Parathyroid adenoma (tissue), 2 donors: ENCODE measurements around the gene VGLL2.

Source experiments
- H2AFZ ChIP-seq: fragments of 300-600 bp; sonication (generic); one replicate; pipeline ENCODE4 v1.7.0; 2017; ENCODE audit warnings: antibody characterized with exemption, mild to moderate bottlenecking
- H3K27ac ChIP-seq: fragments of 300-600 bp; sonication (generic); one replicate; pipeline ENCODE4 v1.7.0; 2017
- H3K27me3 ChIP-seq: fragments of 300-600 bp; sonication (generic); one replicate; pipeline ENCODE4 v1.7.0; 2017; ENCODE audit warnings: low read length; ENCODE audit not compliant: control insufficient read depth, insufficient read depth
- H3K36me3 ChIP-seq: fragments of 300-600 bp; sonication (generic); one replicate; pipeline ENCODE4 v1.7.0; 2017; ENCODE audit warnings: low read length; ENCODE audit not compliant: control insufficient read depth, insufficient read depth
- H3K4me1 ChIP-seq: fragments of 300-600 bp; sonication (generic); one replicate; pipeline ENCODE4 v1.7.0; 2017; ENCODE audit warnings: control low read depth
- H3K4me2 ChIP-seq: fragments of 300-600 bp; sonication (generic); one replicate; pipeline ENCODE4 v1.7.0; 2017; ENCODE audit warnings: low read length
- H3K4me3 ChIP-seq: fragments of 300-600 bp; sonication (generic); one replicate; pipeline ENCODE4 v1.7.0; 2017; ENCODE audit warnings: low read depth, low read length
- H3K79me2 ChIP-seq: fragments of 300-600 bp; sonication (generic); one replicate; pipeline ENCODE4 v1.7.0; 2017; ENCODE audit warnings: control low read depth
- H3K9ac ChIP-seq: fragments of 300-600 bp; sonication (generic); one replicate; pipeline ENCODE4 v1.7.0; 2017; ENCODE audit warnings: mild to moderate bottlenecking
- H3K9me3 ChIP-seq: fragments of 300-600 bp; sonication (generic); one replicate; pipeline ENCODE4 v1.7.0; 2017; ENCODE audit warnings: low read length; ENCODE audit not compliant: control insufficient read depth
- TF ChIP-seq, protein P1 (sequence below): fragments of 300-600 bp; sonication (generic); IDR thresholded peaks from one replicate; pipeline ENCODE4 v1.7.0; 2017; ENCODE audit warnings: antibody characterized with exemption, mild to moderate bottlenecking
- donor health status: primary hyperparathyroidism.

The VGLL2 gene

DNA sequence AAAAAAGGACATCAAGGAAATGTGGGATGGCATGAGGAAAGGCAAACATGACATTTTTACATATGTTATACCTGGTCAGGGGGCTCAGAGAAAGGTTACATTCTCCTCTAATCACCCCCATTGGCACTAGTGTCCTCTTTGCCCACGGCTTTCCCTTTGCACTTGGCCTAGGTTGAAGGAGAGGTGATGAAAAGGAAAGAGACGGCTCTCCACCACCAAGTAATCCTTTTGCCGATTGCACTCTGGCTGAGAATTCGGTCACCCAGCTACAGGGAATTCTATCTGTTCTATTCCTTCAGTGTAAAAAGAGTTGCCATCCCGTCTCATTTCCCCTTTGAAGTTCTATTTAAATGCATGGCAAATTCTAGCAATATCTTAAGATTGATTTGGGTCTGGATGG, 10.4 kb downstream of the VGLL2 start:
- H3K27me3 ChIP-seq = no peaks in the 10 kb centered on the region
- no peak overlapping the region for H3K4me3 ChIP-seq
- H3K9ac ChIP-seq = no peak overlapping the region
- no peaks in the 10 kb centered on the region for H3K36me3 ChIP-seq
- no peak overlapping the region for H2AFZ ChIP-seq
- no peak overlapping the region for H3K4me2 ChIP-seq
- no peaks in the 10 kb centered on the region for H3K79me2 ChIP-seq
- TF ChIP-seq, protein P1, sequence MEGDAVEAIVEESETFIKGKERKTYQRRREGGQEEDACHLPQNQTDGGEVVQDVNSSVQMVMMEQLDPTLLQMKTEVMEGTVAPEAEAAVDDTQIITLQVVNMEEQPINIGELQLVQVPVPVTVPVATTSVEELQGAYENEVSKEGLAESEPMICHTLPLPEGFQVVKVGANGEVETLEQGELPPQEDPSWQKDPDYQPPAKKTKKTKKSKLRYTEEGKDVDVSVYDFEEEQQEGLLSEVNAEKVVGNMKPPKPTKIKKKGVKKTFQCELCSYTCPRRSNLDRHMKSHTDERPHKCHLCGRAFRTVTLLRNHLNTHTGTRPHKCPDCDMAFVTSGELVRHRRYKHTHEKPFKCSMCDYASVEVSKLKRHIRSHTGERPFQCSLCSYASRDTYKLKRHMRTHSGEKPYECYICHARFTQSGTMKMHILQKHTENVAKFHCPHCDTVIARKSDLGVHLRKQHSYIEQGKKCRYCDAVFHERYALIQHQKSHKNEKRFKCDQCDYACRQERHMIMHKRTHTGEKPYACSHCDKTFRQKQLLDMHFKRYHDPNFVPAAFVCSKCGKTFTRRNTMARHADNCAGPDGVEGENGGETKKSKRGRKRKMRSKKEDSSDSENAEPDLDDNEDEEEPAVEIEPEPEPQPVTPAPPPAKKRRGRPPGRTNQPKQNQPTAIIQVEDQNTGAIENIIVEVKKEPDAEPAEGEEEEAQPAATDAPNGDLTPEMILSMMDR = no peak
- no peaks in the 10 kb centered on the region for H3K9me3 ChIP-seq
- no peaks in the 10 kb centered on the region for H3K4me1 ChIP-seq
- H3K27ac ChIP-seq = no peak overlapping the region

DNA sequence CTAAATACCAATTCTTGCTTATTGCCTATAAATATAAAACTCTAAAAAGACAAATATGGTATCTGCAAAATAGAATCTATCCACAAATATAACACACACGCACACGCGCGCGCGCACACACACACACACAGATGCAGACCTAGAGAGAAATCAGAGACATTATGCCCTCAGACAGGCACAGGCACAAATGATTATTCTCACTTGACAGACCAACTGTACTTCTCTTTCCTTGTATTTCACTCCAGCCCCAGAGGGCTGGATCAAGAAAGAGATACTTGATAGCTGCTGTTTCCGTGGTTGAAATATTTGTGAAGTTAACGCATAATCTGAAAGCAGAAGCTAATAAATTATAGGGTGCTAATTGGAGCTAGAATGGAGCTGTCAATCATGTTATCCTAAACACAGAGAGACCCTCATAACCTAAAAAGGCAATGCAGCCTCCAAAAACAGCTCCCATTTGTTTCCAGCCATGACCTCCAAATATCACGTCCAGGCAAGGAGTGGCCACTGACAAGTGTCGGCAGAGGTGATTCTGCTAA, 11.5 kb downstream of the VGLL2 start:
- Histone ChIP-seq H3K9me3 (no peaks in the 10 kb centered on the region), H3K27me3 (no peaks in the 10 kb centered on the region), H3K4me3 (no peak overlapping the region), H3K36me3 (no peaks in the 10 kb centered on the region), H3K9ac (no peak overlapping the region), H3K27ac (no peak overlapping the region), H2AFZ (no peak overlapping the region), H3K79me2 (no peaks in the 10 kb centered on the region), H3K4me1 (no peaks in the 10 kb centered on the region), H3K4me2 (no peak overlapping the region)
- TF ChIP-seq, protein P1 = no peak

DNA sequence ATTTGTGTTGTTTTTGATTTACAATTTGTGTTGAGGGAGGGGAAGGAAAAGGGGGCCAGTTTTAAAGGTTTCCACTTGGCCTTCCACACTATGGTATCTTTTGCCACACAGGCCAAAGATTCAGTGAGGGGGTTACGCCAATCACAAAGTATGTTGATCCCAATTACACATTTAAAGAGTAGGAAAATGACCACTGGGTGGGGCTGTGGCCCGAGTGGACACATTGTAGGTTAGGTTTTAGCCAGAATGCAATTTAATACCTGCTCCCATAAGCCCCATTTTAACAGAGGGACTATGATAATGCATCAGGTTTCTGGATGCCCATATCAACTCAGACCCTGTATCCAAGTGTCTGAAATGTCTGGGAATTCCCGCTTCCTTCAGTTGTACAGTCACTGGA, 15.6 kb downstream of the VGLL2 start:
- TF ChIP-seq, protein P1 = no peak
- Histone ChIP-seq H3K27me3 (no peaks in the 10 kb centered on the region), H3K9me3 (no peaks in the 10 kb centered on the region), H3K79me2 (no peaks in the 10 kb centered on the region), H3K9ac (no peak overlapping the region), H2AFZ (no peak overlapping the region), H3K27ac (no peak overlapping the region), H3K4me2 (no peak overlapping the region), H3K4me1 (no peaks in the 10 kb centered on the region), H3K36me3 (no peaks in the 10 kb centered on the region), H3K4me3 (no peak overlapping the region)

DNA sequence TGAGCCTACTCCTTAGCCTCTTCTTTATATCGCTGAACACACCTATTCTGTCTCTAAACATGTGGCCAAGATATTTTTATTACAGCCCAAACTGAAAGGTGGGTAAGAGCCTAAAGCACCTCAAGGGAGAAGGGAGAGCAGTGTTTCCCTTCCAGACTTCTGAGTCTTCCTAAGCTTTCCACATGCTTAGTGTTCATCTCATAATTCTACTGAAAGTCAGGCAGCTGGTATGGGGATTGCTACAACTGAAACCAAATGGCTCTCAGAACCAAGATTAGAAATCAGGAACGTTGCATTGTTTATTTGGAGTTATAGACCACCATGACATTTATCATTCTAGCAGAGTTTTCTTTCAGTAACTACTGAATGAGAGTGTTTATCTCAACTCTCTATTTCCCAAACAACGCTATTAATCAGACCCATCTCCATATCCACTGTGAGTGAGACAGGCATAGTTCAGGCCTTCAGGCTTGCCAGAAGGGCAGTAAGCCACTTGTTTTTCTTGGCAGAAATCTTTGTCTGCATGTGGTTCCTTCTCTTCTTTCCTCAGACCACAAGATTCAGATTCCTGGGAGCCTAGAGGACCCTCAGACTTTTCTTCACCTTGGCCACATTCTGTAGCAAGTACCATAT, 22.8 kb downstream of the VGLL2 start:
- Histone ChIP-seq H3K27ac (no peak overlapping the region), H3K9ac (no peak overlapping the region), H3K4me3 (no peak overlapping the region), H3K36me3 (no peaks in the 10 kb centered on the region), H2AFZ (no peak overlapping the region), H3K4me1 (no peaks in the 10 kb centered on the region), H3K4me2 (no peak overlapping the region), H3K27me3 (no peaks in the 10 kb centered on the region), H3K79me2 (no peaks in the 10 kb centered on the region), H3K9me3 (no peaks in the 10 kb centered on the region)
- TF ChIP-seq, protein P1 = no peak
